Coronary artery (tissue), 2 donors: Measurements from ENCODE around the gene EOMES.

Experiments used
- DNase-seq: peaks from one replicate; pipeline ENCODE4 v3.0.0-alpha.2; 2017; ENCODE audit warnings: low spot score
- H3K27ac ChIP-seq, 2 donors: fragments of 200-600 bp; sonication (generic); one replicate each; pipeline ENCODE4 v1.5.1; 2016 to 2019
- H3K4me3 ChIP-seq: fragments of 200-600 bp; sonication (generic); 2 replicates; pipeline ENCODE4 v1.5.1; 2016; ENCODE audit warnings: mild to moderate bottlenecking, moderate library complexity
- CTCF ChIP-seq: fragments of 200-600 bp; sonication (generic); IDR thresholded peaks from one replicate; pipeline ENCODE4 v1.5.1; 2019; ENCODE audit warnings: antibody characterized with exemption

Gene EOMES

GRCh38 chr3:27673701-27674100, 48.4 kb downstream of the EOMES start:
- no peak overlapping the region for H3K27ac ChIP-seq
- TF ChIP-seq CTCF, result no peak
- H3K4me3 ChIP-seq, result no peak overlapping the region
- no peak for DNase-seq

GRCh38 chr3:27671101-27671500, 51.0 kb downstream of the EOMES start:
- no peak for DNase-seq
- no peak overlapping the region for H3K27ac ChIP-seq
- no peak for TF ChIP-seq CTCF
- H3K4me3 ChIP-seq, result no peak overlapping the region

GRCh38 chr3:27670619-27671018, 51.5 kb downstream of the EOMES start:
- DNase-seq, result no peak
- TF ChIP-seq CTCF, result no peak
- no peak overlapping the region for H3K27ac ChIP-seq
- no peak overlapping the region for H3K4me3 ChIP-seq

GRCh38 chr3:27669591-27669990, 52.5 kb downstream of the EOMES start:
- Histone ChIP-seq H3K27ac (no peak overlapping the region), H3K4me3 (no peak overlapping the region)
- TF ChIP-seq CTCF, result no peak
- DNase-seq, result no peak

GRCh38 chr3:27667751-27668150, 54.4 kb downstream of the EOMES start:
- TF ChIP-seq CTCF, result no peak
- no peak for DNase-seq
- Histone ChIP-seq H3K27ac (no peak overlapping the region), H3K4me3 (no peak overlapping the region)

GRCh38 chr3:27666708-27667107, 55.4 kb downstream of the EOMES start:
- H3K27ac ChIP-seq, result no peak overlapping the region
- no peak for DNase-seq
- H3K4me3 ChIP-seq, result no peak overlapping the region
- no peak for TF ChIP-seq CTCF

- no peak for TF ChIP-seq CTCF
- DNase-seq, result no peak
- Histone ChIP-seq H3K4me3 (no peak overlapping the region), H3K27ac (no peak overlapping the region)
Measured at GRCh38 chr3:27666272-27666671, 55.9 kb downstream of the EOMES start.
